Hematopoietic multipotent progenitor cell treated with erythropoietin and hydrocortisone succinate and interleukin-3 and kit ligand, for 8 days (in vitro differentiated cells): ENCODE data around the gene ART4.
A peak's percentile ranks its signal among the peaks of the same experiment; 100 is the strongest.

Experiments
- DNase-seq: peaks from one replicate; pipeline ENCODE4 v3.0.0-alpha.2; 2015

ART4 gene, protein sequence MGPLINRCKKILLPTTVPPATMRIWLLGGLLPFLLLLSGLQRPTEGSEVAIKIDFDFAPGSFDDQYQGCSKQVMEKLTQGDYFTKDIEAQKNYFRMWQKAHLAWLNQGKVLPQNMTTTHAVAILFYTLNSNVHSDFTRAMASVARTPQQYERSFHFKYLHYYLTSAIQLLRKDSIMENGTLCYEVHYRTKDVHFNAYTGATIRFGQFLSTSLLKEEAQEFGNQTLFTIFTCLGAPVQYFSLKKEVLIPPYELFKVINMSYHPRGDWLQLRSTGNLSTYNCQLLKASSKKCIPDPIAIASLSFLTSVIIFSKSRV

DNA sequence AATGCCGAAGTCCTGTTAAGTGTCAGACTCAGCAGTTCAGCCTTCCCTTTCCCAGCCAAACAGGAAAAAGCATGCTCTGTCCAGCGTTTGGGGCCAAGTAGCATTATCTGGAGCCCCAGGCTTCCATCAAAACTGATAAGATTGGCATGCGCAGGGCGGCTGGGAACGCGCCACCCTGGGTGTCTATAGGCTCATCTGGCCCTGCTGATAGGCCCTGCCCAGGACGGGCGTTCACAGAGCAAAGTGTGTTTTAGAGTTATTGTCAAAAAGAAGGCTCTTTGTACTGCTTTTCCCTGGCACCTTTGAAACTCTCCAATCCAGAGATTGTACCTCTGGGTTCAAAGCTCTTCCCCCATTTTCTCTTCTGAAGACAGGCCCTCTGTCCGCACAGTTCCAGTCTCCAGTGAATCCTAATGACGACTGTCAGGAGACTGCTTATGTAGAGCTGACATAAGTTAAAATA, at the start of gene ART4:
ART4 (minus strand) TSS at position 102 of the 463 bp plus-strand sequence. CDS start 413 bp downstream, outside the sequence.
- peak; percentile 97 for DNase-seq

DNA sequence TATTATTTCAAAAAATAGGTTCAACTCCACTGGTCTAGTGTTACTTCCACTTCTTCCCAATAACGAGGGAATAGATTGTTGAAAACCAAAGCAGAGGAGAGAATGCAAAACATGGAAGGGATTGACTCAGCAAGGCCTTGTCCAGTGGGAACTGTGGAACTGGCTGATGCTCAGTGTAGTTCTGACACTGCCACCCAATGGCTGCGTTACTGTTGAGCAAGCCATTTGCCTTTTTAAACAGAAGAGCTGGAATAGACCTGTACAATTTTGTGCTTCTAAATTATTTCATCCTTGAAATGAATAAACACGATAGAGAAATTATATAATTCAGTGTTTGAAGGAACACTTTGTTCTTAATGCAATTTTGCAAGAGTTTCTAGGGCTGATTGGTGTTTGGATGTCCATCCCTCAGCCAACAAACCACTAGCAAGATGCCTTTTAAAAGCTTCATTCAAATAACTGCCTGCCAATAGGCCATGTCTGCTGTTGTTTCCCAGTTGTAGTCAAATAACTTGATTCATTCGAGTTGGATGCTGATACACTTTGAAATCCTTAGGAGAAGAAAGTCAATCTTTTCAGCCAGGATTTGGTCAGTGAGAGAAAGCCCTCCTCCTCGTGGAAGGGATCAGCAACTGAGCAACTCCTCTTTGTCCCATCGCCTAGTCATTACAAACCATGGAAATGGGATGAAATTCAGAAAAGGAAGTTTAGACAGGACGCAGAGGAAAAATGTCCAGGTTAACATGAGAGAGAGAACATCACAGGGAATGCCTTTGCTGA, 49.6 kb upstream of the ART4 start:
- DNase-seq: peak; percentile 24

DNA sequence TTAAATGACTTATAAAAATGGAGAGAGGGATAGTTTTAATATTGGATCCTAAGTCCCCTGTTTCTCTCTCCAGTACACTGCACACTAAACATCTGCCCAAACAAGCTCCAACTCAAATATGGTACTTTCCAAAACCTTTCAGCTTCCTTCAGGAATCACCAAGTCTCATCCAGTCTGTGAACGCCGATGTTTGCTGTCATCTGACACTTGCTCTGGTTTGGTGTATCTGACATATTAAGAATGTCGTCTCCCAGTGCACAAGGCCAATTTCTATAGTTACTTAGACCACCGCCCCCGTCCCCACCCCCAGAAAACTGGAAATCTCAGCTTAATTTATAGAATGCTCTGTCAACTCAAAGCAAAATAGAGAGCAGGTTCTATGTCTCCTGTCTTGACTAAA, 47.4 kb upstream of the ART4 start:
- no peak for DNase-seq

DNA sequence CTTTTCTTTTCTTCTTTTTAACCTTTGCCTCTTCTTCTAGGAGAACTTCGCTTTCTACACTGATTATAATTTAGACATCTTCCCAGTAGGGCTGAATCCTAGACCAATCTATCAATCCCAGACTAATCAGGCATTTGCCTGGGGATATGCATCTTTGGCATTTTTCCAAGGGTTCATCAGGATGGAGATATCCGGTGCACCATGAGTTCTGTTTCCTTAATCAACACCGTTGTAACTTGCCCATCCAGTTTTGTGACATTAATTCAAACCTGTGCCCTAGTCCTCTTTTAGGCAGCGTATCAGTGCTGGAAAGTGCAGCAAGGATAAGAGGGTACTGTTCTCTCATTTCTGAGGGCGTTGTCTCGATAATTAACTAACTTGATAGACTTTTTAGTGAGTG, 42.9 kb upstream of the ART4 start:
- DNase-seq: no peak

DNA sequence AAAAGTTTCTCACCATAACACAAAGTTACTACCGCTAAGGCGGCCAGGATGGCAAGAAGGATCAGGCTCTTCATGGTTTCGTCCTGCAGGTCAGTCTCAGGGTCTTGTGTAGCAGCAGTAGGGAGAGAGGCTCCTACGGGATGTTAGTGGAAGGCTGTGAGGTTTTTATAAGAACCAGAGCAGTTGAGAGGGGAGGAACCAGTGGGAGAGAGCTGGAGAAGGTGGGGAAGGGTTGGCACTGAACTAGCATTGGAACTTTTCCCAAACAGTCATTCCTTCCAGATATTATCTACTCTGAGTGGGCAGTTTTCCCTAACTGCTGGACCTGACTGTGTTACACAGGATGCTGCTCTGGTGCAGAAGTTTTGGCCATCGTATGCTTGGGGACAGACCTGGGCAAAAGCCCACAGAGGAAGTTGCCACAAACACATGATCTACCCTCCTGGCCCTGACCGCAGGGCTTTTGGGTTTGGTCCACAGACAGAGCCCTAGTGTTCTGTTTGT, 42.4 kb upstream of the ART4 start, which contains the start of gene MGP:
MGP (minus strand) TSS at position 137 of the 504 bp plus-strand sequence; CDS start at position 74, 63 bp downstream.
- no peak for DNase-seq

DNA sequence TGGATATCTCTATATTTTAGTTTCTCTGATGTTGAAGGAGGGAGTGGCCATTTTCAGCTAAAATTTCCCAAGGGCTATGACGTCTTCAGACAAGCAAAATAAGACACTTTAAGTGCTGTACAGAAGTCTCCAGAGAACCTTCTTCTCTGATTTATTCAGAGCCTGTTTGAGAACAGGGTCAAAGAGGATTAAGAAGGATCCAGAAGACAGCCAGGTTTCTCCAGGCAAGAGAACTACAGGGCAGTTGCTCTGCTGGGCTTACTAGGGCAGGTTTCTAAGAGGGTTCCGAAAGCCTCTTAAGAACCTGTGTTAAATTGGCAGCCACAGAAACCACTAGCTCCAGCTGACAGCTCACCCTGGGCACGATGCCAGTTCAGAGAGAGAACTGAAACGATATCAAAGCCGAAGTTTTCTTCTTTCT, 41.1 kb upstream of the ART4 start:
- peak; percentile 94 for DNase-seq

DNA sequence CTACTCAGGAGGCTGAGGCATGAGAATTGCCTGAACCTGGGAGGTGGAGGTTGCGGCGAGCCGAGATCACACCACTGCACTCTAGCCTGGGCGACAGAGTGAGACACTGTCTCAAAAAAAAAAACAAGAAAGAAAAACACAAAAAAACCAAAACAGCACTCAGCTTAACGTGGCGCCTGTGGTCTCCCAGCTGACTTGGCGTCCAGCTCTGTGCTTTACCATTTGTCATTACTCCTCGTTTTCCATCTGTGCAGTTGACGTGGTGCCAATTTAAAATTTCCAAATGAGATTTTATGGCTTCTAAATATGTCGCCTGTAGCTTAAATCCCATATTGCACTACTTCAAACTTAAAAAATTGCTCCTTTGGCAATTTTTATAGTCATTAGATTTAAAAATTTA, 40.4 kb upstream of the ART4 start:
- DNase-seq: no peak

DNA sequence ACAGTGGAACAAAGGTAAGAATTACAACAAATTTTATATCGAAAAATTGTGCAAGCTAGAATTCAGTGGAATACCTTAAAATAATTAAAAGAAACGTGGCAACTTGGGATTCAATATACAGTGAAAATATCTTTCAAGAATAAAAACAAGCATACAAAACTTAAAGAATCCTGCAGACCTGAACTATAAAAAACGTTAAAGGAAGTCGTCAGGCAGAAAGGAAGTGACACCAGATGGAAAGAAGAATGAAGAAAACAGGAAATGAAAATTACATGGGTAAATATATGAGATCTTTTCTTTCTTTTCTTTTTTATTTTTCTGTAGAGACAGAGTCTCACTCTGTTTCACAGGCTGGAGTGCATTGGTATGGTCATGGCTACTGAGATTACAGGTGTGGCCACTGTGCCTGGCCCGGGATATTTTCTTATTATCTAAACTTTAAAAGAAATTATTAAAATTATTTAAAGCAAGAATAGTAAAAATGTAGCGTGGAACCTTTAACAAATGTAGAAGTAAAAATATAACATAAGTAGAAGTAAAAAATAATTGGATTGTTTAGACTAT, 37.6 kb upstream of the ART4 start:
- no peak for DNase-seq

DNA sequence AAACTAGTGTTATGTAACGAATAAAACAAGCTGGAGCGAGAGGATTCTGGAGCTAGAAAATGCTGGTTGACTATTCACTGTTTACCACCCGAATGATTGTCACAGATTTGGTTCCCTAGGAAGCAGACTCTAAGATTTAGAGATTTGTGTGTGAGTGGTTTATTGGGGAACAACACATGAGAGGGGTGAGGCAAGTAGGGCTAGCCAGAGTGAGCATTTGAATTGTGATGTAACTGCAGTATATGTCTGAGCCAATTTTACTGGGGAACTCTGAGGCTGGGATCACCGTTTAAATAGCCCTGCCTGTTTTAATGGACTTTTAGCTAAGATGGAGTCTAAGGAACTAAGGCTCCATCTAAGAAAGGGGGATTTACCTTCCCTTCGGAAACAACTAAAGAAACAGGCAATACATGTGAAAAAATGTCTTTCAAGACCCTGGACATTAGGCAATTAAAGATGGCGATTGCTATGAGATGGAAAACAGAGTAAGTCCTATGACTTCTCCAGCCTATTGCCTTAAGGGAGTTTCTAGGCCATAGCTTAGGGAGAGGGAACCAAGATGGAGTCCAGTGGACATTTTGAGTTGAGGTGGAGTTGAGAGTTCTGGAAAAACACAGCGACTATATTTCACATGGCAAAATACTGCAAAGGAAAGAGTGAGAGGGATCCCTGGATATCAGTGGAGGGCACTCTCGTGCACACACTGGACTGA, 36.1 kb upstream of the ART4 start:
- no peak for DNase-seq

DNA sequence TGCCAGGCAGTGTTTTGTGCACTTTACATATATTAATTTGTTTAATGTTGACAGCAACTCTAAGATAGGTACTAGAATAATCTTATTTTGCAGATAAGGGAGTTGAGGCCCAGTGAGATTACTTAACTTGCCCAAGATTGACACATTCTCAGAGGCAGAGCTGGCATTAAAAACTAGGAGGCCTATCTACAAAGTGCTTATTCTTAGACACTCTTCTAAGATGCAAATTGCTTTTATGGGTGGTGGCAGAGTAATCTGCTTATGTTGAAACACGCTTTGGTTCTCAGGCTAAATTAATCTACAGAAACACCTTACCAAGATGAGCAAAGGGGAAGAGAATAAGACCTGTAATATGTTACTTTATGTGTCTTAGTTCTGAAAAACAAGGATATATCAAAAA, 35.2 kb upstream of the ART4 start:
- DNase-seq: no peak

DNA sequence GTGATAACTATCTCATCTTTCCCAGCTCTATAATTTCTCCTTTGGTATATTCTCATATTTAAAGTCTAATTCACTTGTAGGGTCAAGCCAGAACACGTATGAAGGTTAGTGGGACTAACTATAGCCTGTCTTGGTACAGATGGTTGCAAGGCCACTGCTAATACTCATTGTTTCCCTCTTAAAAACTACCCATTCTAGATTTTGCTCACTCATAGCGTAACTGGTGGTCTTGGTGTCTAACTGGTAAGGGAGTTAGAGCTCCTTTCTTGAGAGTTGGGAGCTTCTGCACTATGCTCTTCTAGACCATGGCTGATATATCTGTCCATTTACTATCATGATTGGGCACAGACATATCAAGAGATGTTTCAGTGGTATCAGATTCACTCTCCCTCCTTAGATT, 33.5 kb upstream of the ART4 start:
- no peak for DNase-seq

DNA sequence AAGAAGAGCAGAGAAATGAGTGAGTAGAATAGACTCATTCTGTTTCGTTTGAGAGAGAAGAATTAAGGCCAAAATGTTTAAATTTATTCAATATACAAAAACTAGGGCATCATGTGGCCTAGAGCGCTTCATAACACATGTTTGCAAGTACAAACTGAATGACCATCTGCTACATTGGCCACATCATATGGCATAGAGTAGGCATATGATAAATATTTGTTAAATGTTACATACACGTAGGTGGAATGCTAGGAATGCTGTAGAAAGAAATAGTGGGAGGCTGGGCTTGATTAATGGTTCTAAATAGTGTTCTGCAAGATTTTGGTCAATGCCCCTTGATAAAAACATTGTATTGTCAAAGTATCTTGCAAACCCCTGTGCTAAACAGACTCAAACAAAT, 31.6 kb upstream of the ART4 start:
- no peak for DNase-seq

DNA sequence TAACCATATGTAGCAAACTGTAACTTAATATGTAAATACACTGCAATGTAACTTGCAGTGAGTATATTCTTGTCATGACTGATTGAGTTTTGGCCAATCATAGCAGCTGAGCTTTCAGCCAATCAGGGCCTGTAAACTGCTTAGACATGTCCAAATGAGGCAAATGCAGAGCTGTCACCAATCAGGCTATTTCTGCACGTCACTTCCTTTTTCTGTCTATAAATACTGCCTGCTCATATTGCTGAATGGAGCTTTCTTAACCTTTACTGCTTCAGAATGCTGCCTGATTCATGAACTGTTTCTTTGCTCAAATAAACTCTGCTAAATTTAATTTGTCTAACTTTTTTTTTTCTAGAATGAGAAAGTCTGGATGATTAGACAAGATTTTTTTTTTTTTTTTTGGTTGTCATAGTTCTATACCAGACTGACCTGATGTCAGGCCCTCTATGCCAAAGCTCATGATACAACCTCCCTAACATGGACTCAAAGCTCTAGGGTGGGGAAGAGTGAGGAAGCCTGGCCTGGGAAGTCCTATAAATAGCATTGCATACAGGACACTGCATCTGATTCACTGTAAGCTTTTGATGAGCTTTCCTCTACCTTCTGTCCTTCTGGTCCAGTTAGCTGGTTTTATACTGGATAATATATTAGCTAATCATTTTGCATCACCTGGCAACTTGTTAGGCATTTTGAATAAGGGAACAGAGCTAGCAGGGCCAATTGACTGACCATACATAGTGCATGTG, 30.3 kb upstream of the ART4 start:
- DNase-seq: no peak

DNA sequence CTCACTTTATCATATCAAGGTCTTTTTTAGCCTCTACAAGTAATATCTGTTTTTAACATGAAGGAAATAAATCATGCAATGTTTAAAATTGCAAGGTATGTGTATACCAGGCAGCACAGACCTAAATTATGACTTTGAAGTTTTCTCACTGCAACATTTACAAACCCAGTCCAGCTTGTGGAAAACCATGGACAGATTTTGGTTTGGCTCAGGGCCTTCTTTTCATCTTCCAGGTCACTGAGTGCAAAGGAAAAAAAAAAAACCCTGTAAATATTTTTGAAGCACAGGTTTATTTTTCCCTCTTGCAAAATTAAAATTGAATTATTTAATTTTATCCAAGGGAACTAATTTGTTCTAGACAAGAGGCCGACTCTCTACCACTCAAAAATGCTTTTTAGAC, 28.6 kb upstream of the ART4 start:
- no peak for DNase-seq

DNA sequence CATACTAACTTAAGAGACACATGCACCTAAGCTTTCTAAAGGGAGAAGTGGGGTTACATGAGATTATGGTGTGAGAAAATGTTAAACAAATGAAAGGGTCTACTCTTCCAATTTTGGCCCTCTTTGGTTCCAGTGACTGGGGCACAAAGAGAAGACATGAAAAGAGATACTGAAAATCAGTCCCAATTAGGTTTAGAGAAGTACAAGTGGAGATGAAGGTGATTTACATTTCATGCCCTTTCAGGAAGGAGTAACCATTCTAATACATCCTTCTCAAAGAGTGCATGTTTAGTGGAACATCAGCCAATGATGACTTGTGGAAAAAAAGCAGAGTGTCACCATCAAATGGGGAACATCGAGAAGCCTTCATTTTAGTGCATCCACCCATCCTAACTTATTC, 27.9 kb upstream of the ART4 start:
- no peak for DNase-seq

DNA sequence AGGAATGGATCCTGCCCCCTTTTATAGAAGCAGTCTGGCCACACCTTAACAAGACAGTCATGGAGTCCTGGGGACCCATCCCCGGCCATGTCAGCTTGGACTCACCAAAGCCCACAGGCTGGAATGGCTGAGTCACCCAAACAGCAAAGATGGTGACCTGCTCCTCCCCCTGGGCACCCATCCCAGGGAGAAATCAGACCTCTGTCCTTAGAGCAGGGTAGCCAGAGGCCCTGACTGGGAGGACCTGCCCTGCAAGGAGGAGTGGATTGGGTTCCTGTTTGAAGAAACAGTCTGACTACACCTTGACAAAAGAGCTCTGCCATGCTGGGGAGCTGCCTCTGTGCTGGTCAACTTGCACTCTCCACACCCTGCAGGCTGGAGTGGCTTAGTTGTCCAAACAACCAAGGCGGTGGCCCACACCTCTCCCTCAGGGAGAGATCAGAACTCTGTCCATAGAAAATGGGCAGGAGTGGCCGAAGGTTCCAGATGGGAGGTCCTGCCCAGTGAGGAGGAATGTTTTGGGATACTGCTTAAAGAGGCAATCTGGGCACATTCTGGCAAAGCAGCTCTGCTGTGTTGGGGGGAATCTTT, 25.7 kb upstream of the ART4 start:
- no peak for DNase-seq

DNA sequence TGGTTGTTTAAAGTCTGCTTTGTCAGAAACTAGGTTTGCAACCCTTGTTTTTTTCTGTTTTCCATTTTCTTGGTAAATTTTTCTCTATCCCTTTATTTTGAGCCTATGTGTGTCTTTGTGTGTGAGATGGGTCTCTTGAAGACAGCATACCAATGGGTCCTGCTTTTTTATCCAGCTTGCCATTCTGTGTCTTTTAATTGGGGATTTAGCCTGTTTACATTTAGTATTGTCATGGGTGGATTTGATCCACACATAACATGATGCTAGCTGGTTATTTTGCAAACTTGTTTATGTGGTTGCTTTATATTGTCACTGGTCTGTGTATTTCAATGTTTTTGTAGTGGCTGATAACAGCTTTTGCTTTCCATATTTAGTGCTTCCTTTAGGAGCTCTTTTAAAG, 17.2 kb upstream of the ART4 start:
- DNase-seq: no peak

DNA sequence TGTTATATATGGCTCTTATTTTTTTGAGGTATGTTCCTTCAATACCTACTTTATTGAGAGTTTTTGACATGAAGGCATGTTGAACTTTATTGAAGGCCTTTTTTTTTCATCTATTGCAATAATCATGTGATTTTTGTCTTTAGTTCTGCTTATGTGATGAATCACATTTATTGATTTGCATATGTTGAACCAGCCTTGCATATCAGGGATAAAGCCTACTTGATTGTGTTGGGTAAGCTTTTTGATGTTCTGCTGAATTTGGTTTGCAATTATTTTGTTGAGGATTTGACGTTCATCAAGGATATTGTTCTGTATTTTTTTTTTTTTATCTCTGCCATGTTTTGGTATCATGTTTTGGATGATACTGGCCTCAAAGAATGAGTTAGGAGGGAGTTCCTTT, 15.2 kb upstream of the ART4 start:
- no peak for DNase-seq

DNA sequence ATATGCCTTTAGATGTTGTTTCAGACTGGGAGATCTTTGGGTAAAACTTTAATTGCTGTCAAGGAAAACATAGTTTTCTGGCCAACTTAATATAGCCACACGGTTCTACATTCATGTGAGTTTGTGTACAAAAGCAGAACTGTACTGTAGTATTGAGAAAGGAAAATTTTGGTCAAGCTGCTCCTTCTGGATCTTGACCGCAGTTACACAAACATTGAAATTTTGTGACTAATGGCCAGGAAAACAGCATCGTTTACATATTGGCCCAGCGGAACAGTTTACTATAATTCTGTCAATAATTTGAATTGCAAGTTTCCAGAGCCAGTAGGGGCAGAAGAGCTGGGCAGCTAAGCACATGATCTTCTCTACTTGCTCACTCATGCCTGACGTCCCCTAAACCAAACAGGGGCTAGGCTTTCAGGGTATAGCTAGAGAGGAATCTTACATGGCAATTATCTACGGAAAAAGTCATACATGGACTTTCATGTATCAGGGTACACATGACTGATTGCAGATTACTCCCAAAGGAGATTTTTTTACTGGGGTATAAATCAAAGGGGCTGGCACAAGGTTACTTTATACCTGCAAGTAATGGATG, 11.4 kb upstream of the ART4 start:
- DNase-seq: no peak

DNA sequence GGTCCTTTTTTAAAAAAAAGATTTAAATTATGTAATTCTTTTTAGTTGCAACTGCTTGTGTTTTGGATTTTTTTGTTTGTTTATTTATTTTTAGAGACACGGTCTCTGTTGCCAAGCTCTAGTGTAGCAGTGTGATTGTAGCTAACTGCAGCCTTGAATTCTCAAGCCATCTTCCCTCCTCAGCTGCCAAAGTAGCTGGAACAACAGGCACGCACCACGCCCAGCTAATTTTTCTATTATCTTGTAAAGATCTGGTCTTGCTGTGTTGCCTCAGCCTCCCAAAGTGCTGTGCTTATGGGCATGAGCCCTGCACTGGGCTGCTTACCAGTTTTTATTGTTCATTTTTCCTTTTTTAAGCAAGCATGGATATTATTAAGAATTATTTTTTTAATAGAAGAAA, 10.6 kb upstream of the ART4 start:
- peak; percentile 67 for DNase-seq

DNA sequence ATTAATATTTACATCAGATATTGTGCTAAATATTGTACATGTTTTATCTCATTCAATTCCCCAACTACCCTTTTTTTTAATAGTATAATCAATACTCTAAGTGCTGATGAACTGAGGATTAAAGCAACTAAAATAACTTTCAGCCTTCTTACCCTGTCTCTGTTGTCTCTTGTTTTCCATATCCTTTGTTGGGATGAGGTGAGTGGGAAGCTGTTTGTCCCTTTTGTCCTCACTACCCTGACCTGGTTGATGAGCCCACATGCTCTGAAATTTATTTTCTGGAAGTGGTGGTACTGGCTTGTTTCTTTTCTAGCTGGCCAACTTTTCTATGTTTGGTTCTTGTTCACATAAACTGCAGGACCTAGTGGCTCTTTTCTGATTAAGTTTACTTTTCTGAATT, 9.6 kb upstream of the ART4 start:
- DNase-seq: no peak
